H1 (cell line): ENCODE results near the gene KRTAP26-1.

ENCODE experiments used
- CREB1 ChIP-seq: IDR thresholded peaks from 2 replicates; pipeline ENCODE4 v1.6.1; 2012; ENCODE audit warnings: inconsistent platforms
- EGR1 ChIP-seq: IDR thresholded peaks from 2 replicates; pipeline ENCODE4 v1.6.1; 2011; ENCODE audit warnings: low read depth, low read length, borderline replicate concordance
- EP300 ChIP-seq, 2 experiments: IDR thresholded peaks; 1 replicate in 1 of 2; 2 replicates in 1 of 2; pipeline ENCODE4 v1.6.1; 2011 to 2012; ENCODE audit warnings: low read depth in 2 of 2, low read length in 2 of 2, mild to moderate bottlenecking in 2 of 2, borderline replicate concordance in 1 of 2, inconsistent platforms in 1 of 2, moderate library complexity in 1 of 2
- EZH2 ChIP-seq: fragments of 200-600 bp; sonication (generic); IDR thresholded peaks from 2 replicates; pipeline ENCODE4 v1.7.1; 2012; ENCODE audit warnings: low read depth, mild to moderate bottlenecking, moderate library complexity, low read length, inconsistent platforms; ENCODE audit not compliant: severe bottlenecking
- GABPA ChIP-seq: IDR thresholded peaks from 2 replicates; pipeline ENCODE4 v1.6.1; 2011; ENCODE audit warnings: mild to moderate bottlenecking, low read length, moderate library complexity, borderline replicate concordance; ENCODE audit not compliant: insufficient read depth
- JUN ChIP-seq: IDR thresholded peaks from 2 replicates; pipeline ENCODE4 v1.6.1; 2011; ENCODE audit warnings: low read depth, mild to moderate bottlenecking, improper control_type of control experiment, low read length
- PHF8 ChIP-seq: fragments of 200-600 bp; sonication (generic); conservative IDR thresholded peaks from 2 replicates; pipeline ENCODE4 v1.7.1; 2012; ENCODE audit warnings: low read depth, mild to moderate bottlenecking, inconsistent platforms, low read length, moderate library complexity
- POLR2A ChIP-seq, 2 experiments: IDR thresholded peaks; 1 replicate in 1 of 2; 2 replicates in 1 of 2; pipeline ENCODE4 v1.6.1; 2011; ENCODE audit warnings: low read depth in 2 of 2, low read length in 2 of 2, mild to moderate bottlenecking in 2 of 2; ENCODE audit errors: control extremely low read depth in 1 of 2
- POLR2AphosphoS5 ChIP-seq: IDR thresholded peaks from 2 replicates; pipeline ENCODE4 v1.6.1; 2011; ENCODE audit warnings: low read depth, low read length
- RAD21 ChIP-seq, 2 experiments: IDR thresholded peaks in 1 of 2; conservative IDR thresholded peaks in 1 of 2; 2 replicates each; pipeline ENCODE4 v1.6.1; 2011; ENCODE audit warnings: low read depth in 2 of 2, low read length in 2 of 2, improper control_type of control experiment in 1 of 2, inconsistent platforms in 1 of 2, mild to moderate bottlenecking in 1 of 2, moderate library complexity in 1 of 2
- TF ChIP-seq, protein P1 (sequence below), 3 experiments: IDR thresholded peaks; 1 replicate in 2 of 3; 2 replicates in 1 of 3; pipeline versions ENCODE4 v1.5.1 to v1.6.1; 2011; ENCODE audit warnings: low read length in 3 of 3, mild to moderate bottlenecking in 3 of 3, inconsistent platforms in 2 of 3, low read depth in 1 of 3, moderate library complexity in 1 of 3; ENCODE audit not compliant: insufficient read depth in 1 of 3; ENCODE audit errors: control extremely low read depth in 1 of 3

DNA sequence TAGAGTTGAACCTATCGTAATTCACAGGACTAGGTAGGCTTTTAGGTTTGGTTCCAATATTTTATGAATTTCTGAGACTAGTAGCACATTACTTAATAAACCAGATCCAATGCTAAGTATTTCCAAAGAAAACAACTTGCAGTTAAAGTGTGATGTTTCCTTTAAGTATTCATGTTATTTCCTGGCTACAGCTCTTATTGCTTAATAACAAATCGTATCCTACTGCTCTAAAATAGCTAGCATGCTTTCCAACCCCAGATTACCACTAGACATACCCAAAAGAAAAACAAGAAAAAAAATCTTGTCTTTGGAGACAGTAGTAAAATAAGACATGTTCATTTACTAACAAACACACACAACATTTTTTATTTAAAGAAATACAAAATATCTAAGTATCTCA, 16.5 kb upstream of the KRTAP26-1 start:
- TF ChIP-seq CREB1 (no peak), GABPA (no peak), POLR2A (IDR thresholded peaks at IDR 0.05; ENCODE audit: control extremely low read depth in 1 of 2, low read depth in 2 of 2, low read length in 2 of 2) (no peak), JUN (no peak), EGR1 (no peak), PHF8 (no peak), EZH2 (no peak), RAD21 (IDR thresholded peaks at IDR 0.05 in 1 of 2, conservative IDR thresholded peaks at IDR 0.05 in 1 of 2; ENCODE audit: low read depth in 2 of 2, low read length in 2 of 2) (no peak), EP300 (IDR thresholded peaks at IDR 0.05; ENCODE audit: borderline replicate concordance in 1 of 2, low read depth in 2 of 2, low read length in 2 of 2) (no peak), POLR2AphosphoS5 (no peak)
- TF ChIP-seq, protein P1, sequence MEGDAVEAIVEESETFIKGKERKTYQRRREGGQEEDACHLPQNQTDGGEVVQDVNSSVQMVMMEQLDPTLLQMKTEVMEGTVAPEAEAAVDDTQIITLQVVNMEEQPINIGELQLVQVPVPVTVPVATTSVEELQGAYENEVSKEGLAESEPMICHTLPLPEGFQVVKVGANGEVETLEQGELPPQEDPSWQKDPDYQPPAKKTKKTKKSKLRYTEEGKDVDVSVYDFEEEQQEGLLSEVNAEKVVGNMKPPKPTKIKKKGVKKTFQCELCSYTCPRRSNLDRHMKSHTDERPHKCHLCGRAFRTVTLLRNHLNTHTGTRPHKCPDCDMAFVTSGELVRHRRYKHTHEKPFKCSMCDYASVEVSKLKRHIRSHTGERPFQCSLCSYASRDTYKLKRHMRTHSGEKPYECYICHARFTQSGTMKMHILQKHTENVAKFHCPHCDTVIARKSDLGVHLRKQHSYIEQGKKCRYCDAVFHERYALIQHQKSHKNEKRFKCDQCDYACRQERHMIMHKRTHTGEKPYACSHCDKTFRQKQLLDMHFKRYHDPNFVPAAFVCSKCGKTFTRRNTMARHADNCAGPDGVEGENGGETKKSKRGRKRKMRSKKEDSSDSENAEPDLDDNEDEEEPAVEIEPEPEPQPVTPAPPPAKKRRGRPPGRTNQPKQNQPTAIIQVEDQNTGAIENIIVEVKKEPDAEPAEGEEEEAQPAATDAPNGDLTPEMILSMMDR (IDR thresholded peaks at IDR 0.05; ENCODE audit: control extremely low read depth in 1 of 3, insufficient read depth in 1 of 3, low read depth in 1 of 3, low read length in 3 of 3): no peak
